Measurements from ENCODE around the gene KCNJ14.
"Not testable (repeated sequence)": the region's sequence is repeated elsewhere in the genome, so short reads cannot be mapped to it uniquely, and the experiment has no call there.

KCNJ14 gene

GRCh38 chr19:48473161-48473966, 18.0 kb downstream of the KCNJ14 start:
- no peak for DNase-seq

GRCh38 chr19:48474084-48474592, 18.8 kb downstream of the KCNJ14 start:
- no peak for DNase-seq

GRCh38 chr19:48475369-48476068, 20.1 kb downstream of the KCNJ14 start:
- no peak for DNase-seq

GRCh38 chr19:48476176-48476575, 20.8 kb downstream of the KCNJ14 start:
- DNase-seq, result no peak

GRCh38 chr19:48477067-48477685, 21.8 kb downstream of the KCNJ14 start:
- DNase-seq, result no peak

GRCh38 chr19:48477698-48478338, 22.4 kb downstream of the KCNJ14 start:
- no peak for DNase-seq

GRCh38 chr19:48478339-48479256, 23.2 kb downstream of the KCNJ14 start:
- DNase-seq, result no peak

- DNase-seq, result no peak
Observed at GRCh38 chr19:48479686-48480085, 24.3 kb downstream of the KCNJ14 start.

GRCh38 chr19:48480183-48480557, 24.8 kb downstream of the KCNJ14 start:
- DNase-seq, result no peak

- peak; percentile 42 for DNase-seq
Observed at GRCh38 chr19:48480558-48481500, 25.5 kb downstream of the KCNJ14 start.

- no peak for DNase-seq
Observed at GRCh38 chr19:48481846-48482639, 26.7 kb downstream of the KCNJ14 start.

- DNase-seq, result no peak
Observed at GRCh38 chr19:48483301-48483700, 27.9 kb downstream of the KCNJ14 start.

- DNase-seq, result no peak
Observed at GRCh38 chr19:48484247-48484893, 29.0 kb downstream of the KCNJ14 start.

GRCh38 chr19:48484931-48485612, 29.7 kb downstream of the KCNJ14 start:
- DNase-seq, result no peak

- not testable (repeated sequence) for DNase-seq
Observed at GRCh38 chr19:48486706-48487105, 31.3 kb downstream of the KCNJ14 start.

- DNase-seq, result no peak
Observed at GRCh38 chr19:48487544-48487943, 32.2 kb downstream of the KCNJ14 start.

GRCh38 chr19:48487948-48488347, 32.6 kb downstream of the KCNJ14 start:
- DNase-seq, result no peak

GRCh38 chr19:48488478-48488877, 33.1 kb downstream of the KCNJ14 start:
- DNase-seq, result not testable (repeated sequence)

Data from activated gamma-delta T cell (primary cell).